HG03432 (cell line): Measurements from ENCODE around the gene TMEM178B.

Experiments
- ATAC-seq: cut with Tn5 transposase; IDR thresholded peaks from one replicate; pipeline ENCODE4 v1.9.1; 2021; ENCODE audit warnings: mild to moderate bottlenecking, moderate library complexity; ENCODE audit not compliant: unreplicated experiment

Gene TMEM178B

DNA sequence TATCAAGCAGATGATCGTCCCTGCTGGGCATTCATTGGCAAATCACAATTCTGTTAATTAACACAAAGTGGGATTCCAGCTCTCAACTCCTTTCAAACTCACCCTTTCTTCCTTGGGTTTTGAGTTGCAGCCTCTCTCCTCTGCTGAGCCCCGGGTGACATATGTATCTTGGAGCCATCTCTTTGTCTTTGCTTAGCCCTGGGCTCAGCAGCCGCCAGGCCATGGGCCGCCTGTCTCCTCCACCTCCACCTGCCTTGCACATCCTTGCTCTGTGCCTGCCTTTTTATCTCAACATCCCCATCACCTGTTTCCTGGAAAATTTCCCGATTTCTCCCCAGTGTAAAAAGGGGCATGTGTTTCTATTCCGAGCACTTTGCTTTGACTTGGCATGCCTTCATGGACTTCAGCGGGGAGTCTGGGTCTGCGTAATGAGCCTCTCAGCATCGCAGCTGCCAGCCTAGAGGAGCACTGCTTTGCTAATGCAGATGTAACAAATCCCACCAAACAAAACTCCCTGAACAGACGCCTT, 336.0 kb downstream of the TMEM178B start:
- no peak for ATAC-seq

DNA sequence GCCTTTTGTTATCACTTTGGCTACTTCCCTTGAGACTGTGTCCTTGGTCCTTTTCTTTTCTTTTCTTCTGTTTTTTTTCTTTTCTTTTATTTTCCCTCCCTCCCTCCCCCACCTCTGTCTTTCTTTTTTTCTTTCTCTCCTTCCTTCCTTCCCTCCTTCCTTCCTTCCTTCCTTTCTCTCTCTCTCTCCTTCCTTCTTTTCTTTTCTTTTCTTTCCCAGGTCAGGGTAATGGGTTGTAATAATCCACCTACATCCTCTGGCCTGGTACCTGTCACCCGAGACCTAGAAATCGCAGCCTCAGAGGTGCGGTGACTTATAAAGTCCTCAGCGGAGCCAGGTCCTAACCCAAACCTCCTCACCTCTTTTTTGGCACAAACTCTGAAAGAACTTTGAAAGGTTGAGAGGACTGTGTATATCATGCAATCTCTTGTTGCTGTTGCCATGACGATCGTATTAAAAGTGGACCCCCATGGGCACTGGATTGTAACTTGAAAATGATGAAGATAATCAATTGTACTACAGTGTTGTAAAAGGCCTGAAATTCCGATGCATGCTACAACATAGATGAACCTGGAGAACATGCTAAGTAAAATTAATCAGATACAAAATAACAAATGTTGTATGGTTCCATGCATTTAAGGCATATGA, 336.6 kb downstream of the TMEM178B start:
- no peak for ATAC-seq

DNA sequence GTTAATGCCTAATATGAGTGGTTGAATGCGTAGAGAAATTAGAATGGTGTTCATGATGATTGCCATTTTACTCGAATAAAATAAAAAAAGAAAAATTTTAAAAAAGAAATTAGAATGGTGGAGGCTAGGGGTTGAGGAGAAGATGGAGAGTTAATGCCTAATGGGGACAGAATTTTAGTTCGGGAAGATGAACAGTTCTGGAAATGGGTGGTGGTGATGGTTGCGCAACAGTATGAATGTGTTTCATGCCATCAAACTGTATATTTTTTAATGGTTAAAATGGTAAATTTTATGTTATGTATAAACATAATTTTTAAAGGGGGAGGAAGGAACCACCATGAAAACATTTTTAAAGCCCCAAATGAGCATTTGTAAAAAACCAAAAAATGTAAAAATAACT, 337.3 kb downstream of the TMEM178B start:
- ATAC-seq: no peak

DNA sequence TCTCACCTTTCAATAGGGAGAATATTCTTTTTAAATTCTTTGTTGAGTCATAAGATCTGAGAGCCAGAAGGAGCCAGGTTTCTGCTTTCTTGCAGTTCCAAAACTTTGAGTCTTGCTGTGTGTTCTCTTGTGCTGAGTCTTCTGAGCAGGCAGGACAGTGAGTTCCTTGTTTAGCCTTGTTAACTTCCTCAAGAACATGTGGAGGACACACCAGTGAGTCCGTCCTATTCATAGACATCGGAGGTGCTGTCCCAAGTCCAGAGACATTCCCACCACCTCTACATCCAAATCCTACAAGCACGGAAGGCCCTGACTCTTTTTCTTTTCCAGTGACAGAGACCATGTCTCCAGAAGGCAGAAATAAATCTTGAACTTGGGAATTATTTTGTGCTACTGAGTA, 342.1 kb downstream of the TMEM178B start:
- ATAC-seq: no peak

DNA sequence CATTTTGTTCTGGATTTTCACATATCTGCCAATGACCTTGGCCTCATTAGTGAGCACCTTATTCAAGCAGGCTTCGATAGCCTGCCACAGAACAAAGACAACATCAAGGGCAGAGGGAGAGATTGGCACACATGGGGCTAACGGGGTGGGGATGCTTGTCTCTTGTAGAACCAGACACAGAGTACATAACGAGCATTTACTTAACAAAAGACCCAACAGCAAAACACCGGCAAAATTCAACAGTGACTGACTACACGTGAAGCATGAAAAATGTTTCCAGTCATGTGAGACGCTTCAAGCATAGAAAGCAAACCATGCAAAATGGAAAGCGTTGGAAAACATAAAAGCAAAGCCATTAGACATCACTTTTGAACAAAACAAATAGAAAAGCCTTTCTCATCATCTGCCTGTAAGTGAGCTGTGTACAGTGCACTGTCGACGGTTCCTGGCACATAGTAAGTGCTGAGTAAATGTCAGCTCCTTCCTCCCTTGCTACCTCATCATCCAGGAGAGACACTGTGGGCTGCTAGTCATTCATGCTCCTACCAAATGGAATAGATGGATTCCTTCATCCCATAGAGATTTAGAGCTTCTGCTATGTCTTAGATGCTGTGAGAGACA, 342.9 kb downstream of the TMEM178B start:
- ATAC-seq: no peak

DNA sequence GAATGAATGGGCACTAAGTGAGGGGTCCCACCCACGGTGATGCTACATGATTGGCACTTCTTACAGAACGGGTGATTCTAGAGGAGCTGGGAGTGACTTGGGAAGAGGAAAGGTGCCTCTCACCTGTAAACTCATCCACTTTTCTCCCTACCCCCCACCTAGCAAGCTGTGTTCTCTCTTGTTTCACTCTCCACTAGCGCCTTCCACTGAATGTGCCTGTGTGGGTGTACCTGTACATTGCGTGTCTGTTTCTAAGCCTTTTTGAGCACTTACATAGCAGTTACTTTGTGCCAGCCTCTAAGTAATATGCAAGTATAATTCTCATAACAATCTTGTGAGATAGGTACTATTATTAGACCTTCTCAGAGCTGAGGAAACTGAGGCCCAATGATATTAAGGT, 343.6 kb downstream of the TMEM178B start:
- ATAC-seq: no peak

DNA sequence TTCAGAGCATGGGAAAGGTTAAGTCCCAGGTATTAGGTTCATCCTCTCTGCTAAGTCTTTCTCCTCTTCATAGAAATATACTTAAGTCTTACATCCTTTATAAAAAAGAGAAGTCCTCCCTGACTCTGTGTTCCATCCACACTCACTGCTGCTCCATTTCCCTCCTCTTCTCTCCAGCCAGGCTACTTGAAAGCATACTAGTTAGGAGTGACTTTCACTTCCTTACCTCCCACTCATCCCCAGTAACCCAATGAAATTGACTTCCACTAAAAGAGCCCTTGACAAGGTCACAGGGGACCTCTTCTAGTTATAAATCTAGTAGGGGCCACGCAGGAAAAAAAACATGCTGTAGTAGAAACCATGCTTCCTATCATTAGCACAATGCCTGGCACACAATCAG, 344.2 kb downstream of the TMEM178B start:
- no peak for ATAC-seq

DNA sequence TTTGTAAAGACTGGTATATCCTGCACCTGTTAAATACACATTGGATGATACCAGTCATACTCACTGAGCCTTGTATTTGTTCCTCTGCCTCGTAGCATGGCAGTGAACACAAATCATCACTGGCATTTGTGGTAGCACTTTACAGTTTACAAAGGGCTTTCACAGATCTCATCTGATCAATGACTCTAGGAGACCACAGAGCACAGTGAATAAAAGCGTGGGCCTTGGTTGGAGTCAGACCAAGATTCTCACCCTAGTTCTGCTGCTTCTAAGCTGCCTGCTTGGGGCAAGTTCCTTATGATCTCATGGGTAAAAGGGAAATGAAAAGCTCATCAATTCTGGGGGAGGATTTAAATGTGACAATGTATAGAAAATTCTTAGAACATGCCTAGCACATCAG, 347.4 kb downstream of the TMEM178B start:
- no peak for ATAC-seq

DNA sequence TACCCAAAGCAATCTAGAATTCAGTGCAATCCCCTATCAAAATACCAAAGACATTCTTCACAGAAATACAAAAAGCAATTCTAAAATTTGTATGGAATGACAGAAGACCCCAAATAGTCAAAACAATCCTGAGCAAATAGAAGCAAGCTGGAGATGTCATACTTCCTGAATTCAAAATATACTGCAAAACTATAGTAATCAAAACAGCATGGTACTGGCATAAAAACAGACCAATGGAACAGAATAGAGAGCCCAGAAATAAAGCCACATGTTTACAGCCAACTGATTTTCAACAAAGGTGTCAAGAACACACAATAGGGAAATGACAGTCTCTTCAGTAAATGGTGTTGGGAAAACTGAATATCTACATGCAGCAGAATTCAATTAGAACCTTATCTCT, 353.3 kb downstream of the TMEM178B start:
- ATAC-seq: no peak

DNA sequence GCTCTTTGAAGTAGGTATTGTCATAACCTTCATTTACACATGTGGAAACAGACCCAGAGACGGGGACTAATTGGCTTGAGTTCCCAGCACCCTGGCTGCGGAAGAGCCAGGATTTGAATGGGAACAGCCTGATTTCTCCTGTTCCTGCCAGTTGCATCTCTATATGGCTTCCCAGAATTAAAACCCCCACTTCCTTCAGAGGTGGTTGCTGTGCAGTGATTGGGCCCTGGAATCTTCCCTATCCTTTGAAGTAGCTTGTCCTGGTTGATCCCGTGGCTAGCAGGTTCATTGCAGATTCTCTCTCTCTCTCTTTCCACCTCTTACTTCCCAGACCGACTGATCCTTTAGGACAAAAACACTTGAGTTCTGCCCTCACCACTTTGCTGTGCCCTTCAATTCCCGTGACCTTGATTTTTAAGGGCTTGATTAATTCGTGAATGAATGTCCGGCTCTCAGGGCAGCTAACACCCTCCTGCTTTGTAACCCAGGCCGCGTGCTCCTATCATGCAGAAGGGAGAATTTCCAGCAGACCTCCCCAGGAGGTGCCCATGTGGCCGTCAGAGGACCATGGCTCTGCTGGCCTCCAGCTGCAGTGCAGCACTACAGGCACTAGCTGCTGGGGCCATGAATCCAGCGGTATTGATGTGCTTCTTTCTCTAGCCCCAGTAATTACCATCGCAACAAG, 356.7 kb downstream of the TMEM178B start:
- no peak for ATAC-seq

DNA sequence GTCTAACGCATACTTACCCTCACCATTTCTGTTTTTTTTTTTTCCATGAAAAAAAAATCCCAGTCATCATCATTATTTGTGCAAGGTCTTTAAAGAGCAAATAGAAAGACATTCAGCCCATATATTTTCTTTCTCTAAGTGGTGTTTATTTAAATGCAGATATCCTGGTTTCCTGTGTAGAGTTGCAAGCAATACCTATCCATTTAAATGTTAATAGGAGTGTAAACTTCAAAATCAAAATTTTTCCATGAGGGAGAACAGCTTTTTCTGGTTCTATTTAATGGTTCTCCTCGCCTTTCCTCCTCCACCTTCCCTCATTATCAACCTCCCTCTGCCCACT, 357.2 kb downstream of the TMEM178B start:
- no peak for ATAC-seq

DNA sequence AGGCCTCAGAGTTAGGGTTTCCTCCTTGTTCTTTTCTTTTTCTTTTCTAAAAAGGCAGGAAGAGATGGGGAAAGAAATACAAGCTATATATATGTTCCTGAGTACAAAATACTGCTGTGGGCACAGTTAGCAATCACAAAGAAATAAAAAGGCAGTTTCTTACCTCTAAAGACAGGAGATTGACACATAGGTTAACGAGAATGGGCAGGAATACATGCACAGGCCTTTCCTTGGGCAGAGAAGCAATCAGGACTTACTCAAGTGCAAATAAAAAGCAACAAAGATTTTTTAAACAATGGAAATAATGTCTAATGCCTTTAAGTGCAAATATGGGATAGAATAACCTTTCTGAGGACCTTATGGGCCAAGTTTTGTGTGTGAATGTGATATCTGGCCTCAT, 357.8 kb downstream of the TMEM178B start:
- ATAC-seq: no peak

DNA sequence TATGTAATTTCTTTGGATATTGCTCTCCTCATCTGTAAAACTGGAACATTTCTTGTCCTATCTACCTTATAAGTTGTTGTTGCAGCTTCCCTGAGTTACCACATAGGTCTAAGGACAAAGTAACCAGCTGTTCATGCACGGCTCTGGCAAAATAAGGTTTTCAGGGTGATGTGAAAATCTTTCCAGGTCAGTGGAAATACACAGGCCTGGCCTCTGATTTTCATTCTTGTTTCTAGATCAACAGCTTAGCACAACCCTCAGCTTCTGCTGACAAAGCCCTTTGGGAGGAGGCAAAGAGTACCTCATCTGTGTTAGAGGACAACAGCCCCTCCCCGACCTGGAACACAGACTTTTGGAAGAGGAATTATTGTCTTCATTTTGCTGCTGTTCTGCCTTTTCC, 359.8 kb downstream of the TMEM178B start:
- no peak for ATAC-seq

DNA sequence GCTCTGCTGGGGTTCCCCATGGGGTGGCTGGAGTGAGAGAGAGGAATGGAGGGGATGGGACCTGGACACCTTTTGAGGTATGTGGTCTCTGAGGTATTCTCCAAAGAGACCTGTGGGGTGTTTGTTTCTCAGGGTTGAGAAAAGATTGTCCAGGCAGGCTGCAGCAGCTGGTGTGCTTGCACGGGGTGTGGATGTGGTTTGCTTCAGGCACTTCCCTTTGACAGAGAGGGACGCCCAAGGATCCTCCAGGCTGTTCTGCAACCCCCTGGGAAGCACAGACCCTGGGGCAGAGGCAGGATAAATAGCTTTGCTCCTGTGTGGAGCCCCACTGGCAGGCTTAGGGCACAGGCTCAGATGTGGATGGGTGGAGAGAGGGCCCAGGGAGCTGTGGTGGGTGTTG, 362.3 kb downstream of the TMEM178B start:
- no peak for ATAC-seq

DNA sequence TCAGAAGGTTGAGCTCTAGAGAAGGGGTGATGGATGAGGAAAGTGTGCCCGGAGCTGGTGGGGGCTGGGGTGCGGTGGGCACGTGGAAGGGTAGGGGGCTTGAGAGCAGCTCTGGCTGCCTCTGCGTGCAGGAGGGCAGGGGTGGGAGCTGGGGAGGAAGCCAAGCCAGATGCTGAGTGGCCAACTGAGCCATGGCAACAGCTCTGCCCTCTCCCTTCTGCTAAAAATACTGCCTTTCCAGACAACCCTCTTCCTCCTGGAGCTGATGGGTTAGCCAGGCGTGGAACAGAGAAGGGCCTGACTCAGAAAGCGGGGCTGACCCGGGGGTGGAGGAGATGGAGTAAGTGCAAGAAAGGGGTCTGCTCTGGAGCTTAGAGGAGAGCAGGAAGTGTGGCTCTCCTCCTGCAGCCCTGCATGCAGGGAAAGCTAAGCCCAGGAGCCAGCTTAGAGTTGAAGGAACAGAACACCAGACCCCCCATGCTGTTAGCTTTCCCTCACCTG, 362.8 kb downstream of the TMEM178B start:
- no peak for ATAC-seq

DNA sequence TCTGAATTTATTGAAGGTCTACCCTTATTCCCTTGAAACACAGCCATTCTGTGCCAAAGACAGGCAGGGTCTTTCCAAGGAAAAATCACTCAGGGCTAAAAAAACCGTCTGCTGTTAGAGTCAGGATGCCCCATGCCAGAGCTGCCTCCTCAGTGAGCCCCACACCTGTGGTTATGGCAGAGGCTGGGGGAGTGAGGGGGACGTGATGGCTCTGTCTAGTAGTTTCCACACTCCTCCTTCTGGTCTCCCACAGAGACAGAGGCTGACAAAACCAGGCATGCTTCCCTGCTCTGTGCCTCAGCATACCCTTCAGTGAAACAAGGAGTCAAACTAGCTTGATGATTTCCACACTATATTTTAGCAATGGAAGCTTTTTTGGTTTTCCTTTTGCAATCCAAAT, 365.3 kb downstream of the TMEM178B start:
- no peak for ATAC-seq

DNA sequence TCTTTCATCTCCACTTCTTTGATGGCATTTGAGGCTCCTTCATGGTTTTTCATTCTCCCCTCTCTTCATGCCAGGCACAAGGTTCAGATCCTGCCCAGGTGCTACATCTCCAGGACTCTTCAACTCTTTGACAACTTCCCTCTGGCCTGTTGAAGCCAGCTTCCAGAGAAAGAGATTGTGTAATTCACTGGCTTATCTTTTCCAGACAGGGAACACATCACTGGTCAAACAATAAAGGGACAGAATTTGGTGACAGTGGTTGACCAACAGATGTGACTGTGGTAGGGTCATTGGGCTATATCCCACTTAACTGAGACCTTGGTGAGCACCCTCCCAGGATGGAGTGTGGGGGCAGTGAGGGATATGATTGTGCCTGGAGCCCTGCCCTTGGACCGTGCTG, 365.9 kb downstream of the TMEM178B start:
- no peak for ATAC-seq

DNA sequence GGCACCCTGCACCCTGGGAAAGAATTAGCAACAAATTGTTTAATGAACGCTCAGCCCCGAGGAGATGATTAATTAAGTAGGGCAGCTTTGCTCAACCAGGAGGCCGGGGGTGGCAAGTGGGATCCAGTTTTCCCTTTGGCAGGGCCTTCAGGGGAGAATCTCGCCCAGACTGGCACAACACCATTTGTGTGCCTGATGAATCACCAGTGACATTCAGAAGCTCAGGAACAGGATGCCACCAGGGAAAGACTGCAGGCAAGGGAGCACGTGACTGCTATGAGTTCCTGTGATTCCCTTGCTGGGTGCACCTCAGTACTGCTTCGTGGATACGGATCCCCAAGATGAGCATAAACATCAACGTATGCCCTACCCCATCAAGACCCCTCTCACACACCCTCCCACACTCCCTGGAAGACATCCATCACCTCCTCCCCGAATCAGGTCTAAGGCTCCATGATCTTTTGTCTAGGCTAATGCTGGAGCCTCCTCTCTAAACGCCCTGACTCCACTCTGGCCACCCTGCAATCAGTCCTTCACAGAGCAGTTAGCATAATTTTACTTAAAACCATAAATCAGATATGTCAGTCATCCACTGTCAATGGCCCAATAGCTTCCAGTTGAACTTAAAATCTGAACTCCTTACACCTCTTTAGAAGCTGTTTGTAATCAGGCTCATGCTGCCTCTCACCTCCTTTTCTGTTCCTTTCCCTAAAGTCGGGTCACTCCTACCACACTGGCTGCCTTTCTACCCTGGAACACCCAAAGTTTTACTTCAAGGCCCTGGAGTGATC, 368.2 kb downstream of the TMEM178B start:
- ATAC-seq: no peak

DNA sequence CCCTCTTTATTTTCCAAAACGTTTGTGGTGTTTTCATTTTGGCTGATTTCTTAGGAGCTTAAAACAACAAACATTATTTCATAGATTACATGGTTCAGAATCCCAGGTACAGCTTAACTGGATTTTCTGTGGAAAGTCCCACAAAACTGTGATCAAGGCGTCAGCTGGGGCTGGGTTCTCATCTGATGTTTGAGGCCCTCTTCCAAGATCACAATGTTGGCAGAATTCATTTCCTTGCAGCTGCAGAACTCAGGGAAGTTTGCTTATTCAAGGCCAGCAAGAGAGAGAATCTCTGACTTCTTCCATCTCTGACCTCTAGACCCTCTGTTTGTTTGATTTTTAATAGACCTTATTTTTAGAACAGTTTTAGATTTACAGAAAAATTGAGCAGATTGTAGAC, 368.9 kb downstream of the TMEM178B start:
- ATAC-seq: no peak

DNA sequence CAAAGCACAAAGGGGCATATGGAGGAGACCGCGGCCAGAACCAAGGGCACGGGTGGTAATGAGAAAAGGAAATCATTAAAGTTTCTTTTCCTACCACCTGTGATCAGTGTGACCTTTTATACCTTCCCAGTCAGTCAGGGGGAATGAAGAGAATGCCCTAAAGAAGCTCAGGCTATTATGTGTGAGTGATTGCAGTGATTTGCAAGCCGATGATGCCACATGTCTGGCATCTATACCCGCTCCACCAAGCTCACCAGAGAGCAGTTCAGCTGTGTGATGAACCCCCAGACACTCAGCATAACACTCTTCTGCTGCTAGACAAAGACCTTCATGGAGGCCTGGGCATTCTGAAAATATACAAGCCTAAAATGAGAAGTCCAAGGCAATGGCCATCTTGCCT, 371.1 kb downstream of the TMEM178B start:
- no peak for ATAC-seq

DNA sequence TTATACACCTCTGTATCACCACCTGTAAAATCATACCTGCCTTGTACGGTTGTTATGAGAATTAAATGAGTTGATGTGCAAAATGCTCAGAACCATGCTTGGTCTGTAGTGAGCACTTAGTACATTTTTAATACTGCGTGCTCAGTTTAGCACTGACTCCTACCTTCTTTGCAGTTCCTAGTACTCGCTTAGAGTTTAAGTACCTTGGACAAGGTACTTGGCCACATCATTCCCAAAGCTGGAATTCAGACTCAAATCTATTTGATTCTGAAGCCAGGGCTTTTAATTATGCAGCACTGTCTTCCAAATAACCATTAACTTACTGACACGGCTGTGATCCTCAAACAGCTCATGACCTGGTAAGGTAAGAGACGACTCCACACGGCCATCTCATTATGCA, 377.4 kb downstream of the TMEM178B start:
- ATAC-seq: no peak
